ELR (cell line): ENCODE measurements around the gene ANXA3.

Experiments used
- DNase-seq: peaks from one replicate; pipeline ENCODE4 v3.0.0-alpha.2; 2015; ENCODE audit warnings: low read depth

The ANXA3 gene

GRCh38 chr4:78611215-78611558 is 59.6 kb downstream of the ANXA3 start:
- DNase-seq, result no peak

GRCh38 chr4:78612398-78613178 is 61.0 kb downstream of the ANXA3 start:
- DNase-seq, result peak; percentile 67

GRCh38 chr4:78613522-78614321 is 62.2 kb downstream of the ANXA3 start:
- no peak for DNase-seq

GRCh38 chr4:78616046-78616498 is 64.5 kb downstream of the ANXA3 start:
- DNase-seq, result peak; percentile 63

- no peak for DNase-seq
These were observed 66.9 kb downstream of the ANXA3 start for GRCh38 chr4:78618436-78618835.

DNA sequence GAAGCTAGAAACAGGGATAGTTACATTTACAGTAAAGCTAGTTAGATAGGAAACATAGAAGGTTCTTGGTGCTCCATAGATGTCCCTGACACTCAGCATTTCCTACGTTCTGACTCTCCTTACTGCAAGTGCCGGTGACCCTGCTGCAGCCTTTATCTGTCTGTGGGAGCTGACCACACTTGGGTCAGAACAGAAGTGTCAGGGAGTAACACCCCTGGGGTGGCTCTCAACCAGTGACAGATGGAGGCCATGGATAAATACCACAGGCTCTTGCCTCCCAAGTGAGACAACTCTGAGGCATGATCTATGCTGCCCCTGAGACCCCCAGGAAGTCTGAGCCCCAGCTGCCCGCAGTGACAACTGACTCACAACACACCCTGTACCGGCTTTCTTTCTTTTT is 69.8 kb downstream of the ANXA3 start:
- DNase-seq, result no peak

GRCh38 chr4:78622253-78622979 is 70.8 kb downstream of the ANXA3 start:
- peak; percentile 73 for DNase-seq

DNA sequence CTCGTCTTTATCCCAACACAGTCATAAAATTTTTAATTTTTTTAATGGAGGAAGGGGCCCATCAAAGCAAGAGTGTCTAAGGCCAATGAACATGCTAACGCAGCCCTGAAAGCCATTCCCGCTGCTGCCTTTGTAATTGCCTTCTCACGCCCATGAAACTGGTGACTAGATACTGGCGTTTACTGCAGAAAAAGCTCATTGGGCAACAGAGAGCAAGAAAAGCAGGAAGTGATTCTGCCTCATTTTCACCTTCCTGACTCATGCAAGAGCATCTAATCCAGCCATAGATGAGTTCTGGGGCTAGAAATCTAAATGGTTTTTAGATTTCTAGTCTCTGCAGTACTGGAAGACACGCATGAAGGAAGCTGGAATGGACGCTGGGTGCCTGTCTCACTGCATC is 72.5 kb downstream of the ANXA3 start:
- DNase-seq, result peak; percentile 20

DNA sequence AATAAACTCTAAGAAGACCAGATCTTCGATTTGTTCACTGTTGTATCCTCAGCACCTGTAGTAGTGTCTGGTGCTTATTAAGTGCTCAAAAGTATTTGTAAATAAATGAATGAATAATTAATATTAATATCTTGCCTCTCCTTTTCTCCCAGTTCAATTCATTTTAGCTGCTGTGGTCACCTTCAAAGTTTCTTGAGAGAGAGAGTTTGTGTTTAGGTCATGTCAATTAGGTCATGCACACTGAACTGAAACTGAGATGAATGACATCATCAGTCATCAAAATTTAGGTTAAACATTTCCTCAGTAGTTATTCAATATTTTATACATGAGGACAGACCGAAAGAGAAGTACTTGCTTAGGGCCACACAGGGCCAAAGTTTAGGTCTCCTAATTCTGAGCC is 73.5 kb downstream of the ANXA3 start:
- DNase-seq, result no peak

DNA sequence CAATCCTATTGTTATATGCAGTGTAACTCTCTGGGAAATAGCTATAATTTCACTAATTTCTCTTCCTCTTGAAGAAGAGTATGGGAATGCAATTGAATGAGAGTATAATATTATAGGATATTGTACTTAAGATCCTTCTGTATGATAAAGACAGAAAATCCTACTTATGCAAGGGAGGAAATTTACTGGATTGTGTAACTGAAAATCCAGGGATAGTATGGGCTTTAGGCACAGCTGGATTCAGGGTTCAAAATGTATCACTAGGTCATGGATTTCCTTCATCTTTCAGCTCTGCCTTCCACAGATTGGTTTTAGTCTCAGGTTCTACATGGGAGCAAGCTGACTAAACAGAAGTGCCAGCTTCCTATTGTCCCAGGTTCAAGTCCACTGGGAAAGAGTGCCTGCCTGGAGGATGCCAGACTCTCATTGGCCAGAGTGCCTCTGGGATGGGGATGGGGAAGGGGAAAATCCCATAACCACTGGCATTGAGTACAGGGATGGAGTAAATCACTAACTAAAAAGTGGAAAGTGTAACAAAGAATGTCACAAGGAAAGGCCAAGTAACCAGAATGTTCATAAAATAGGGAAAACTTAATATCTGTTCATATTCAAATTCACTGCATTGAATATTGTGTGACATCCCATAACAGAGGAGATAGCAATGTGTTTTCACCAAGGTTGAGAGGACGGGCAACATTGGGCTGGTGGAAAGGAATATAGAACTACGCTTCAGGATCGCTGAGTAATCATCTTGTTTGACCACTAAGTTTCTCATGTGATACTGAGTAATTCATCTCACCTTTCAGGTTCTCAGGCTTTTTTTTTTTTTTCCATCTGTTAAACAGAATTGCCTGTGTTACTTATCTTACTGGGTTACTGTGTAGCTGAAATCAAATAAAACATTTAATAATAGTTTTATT is 75.7 kb downstream of the ANXA3 start:
- DNase-seq, result no peak

DNA sequence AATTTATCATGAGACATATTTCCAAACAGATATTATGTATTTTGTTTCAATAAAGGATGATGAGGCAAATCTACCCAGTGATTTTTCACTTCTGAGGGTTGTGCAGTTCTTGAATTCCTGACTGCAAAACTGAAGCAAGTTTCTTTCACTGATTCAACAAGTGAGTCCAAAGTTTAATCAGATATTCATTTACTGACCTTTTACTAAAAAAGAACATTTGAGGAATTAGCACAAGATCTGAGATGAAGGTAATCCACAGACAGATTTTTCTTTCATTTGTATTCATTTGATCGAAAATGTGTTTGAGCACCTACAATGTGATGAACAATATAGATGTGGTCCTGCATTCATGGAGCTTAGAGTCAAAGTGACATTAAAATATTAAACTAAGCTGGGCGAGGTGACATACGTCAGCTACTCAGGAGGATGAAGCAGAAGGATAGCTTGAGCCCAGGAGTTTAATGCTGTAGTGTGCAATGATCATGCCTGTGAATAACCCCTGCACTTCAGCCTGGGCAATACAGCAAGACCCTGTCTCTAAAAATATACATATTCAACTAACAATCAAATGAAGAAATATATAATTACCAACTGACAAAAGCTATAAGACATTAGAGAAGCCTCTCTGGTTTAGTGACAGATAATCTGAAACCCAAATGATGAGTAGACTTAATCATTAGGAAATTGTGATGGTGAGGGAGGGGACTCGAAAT is 76.6 kb downstream of the ANXA3 start:
- no peak for DNase-seq

DNA sequence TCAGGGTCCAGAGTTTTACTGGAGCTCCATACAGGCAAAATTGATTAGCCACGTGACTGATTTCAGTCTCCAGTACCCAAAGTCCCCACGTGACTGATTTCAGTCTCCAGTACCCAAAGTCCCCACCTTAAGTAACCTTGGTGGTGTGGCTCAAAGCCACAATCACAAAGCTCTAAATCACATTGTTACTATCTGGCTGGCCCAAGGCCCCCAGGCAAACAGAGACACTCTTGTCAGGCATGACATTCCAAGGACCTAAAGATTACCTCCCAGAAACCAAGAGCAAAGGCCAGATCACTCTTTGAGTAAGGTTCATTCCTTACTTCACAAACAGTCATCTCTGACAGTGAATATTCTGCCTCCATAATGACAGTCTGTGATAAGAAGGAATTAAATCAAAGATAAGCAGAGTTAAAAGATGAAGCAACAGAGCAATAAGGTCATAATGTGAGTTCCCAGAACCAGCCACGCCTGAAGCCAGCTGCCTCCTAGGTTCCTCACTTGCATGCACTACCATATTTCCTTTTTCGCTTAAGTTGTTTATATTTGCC is 78.5 kb downstream of the ANXA3 start:
- no peak for DNase-seq

DNA sequence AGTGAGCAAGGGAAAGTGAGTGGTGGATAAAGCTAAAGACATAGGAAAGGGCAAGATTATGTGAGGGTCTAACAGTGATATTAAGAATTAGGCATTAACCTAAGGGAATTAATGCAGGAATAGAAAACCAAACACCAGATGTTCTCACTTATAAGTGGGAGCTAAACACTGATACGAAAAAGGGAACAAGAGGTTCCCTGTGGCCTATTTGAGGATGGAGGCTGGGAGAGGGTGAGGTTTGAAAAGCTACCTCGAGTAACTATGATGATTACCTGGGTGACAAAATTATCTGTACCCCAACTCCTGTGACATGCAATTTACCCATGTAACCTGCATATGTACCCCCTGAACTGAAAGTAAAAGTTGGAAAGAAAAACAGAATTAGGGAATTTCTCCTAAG is 79.0 kb downstream of the ANXA3 start:
- no peak for DNase-seq

DNA sequence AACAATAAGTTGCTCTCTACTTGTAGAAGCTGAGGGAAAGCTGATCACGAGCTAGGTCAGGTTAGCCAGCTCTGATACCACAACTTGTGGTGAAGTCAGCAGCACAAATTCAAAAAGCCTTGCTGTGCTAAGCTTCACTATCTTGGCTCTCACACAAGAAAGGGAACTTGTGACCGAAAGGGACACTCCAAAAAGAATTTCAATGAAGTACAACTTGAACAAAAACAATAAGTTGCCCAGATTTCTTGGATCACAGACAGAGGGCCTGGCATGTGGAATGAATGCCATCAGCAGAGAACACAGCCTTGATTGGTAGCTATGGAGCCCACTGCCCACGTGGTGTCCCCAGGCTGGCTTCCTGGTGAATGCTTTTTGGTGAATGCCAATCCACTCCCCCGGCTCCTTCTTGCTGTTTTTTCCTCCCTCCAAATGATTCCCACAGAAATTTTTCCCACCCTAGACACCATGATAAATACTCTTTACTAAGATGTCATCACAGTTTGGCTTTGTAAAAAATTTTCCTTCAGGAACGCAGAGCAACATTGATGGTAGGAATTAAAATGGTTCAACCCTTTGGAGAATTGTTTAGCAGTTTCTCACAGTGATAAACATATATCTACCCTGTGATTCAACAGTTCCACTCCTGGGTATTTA is 82.6 kb downstream of the ANXA3 start:
- no peak for DNase-seq

DNA sequence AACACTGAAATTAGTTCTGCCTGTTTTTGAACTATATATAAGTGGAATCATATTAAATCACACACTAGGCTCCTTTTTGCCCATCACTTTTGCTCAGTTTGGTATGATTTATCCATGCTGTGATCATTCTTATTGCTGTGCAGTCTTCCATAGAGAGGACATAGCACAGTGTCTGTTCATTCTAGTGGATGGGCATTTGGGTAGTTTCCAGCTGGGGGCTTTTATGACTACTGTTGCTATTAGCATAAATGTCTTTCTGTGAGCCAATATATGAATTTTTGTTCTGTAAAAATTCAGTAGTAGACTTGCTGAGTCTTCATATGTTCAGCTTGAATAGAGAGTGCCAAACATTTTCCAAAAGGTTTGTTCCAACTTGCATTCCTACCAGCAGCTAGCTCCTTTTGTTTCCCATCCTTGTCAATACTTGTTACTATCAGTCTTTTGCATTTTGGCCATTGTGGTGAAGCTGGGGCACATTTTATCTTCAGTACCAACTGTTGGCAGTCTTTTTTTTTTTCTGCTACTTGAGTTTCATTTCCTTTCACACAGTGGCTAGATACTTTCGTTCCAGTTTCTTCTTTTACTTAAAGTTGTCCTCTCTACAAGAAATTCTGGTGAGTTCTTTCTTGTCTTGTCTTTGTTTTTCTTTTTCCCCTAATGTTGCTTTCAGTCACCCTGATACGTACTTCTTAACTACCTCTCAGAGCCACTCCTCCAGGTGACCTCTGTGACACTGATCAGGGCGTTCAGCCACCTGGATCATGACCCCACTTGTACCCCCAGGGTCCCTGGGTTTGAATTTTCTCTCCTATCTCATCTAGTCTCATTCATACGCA is 87.0 kb downstream of the ANXA3 start:
- no peak for DNase-seq

DNA sequence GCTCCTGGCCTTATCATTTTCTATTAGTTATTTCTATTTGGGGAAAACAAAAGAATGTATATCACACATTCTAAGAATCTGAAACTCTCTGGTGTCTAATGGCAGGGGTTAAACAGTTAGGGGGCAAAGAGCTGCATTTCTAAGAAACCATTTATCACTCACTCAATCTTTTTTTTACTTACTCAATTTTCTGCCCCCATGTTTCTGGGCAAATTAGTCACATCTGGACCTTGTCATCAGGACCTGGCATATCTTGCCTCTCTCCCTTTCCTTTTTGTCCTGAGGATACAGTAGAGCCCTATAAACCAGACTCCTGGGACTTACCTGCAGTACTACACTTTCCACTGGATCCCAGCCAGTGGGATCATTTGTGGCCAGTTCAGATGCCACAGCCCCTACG is 89.1 kb downstream of the ANXA3 start:
- no peak for DNase-seq

DNA sequence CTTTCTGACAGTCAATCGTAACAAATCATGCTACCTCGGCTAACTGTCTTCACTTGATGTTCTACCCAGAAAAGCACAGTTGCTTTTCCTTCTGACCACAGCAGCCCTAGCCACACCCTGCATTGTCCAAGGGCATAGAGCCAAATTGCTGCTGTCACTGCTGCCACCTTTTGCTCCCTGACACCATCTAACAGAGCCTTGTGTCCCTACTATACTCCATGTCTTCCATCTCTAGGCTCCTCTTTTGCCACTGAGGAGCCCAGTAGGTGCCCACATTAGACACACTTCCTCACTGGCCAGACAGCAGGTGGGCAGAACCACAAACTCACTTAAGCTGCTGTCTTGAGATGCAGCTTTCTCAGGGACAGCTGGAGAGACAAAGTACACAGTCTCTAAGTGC is 91.4 kb downstream of the ANXA3 start:
- DNase-seq, result no peak

DNA sequence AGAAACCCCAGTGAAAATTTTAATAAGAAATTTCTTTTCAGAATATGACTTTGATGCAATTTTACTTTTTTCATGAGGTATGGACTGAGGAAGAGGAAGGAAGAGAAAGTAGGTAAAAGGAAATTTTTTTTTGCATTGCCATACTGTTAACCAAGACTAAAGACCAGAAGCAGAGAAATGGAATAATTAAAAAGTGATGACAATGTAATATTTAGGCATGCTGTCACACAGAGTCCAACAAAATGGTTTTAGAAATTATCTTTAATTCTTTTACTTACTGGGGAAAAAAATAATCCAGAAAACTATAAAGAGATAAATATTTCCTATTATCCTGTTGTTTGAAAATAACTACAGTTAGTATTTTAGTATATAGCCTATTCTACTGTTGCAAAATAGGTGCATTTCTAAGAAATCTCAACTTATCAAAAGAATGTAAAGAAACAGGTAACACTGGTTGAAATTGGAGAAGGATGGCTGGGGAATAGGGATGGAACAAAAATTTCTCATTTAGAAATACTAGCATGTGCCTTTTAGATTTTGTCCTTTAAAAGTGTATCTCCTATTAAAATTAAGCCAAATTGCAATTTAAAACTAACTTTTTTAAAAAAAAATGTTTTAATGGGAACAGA is 92.6 kb downstream of the ANXA3 start:
- no peak for DNase-seq
